ENCODE results near the gene SURF2. TPM values are rescaled to one million over a fixed set of nuclear protein-coding genes. Genes with fewer than 3 reads are reported as not detected.

The SURF2 gene
- total RNA-seq, 3 donors from 2014 or later: 8.7 to 15.0 (median 11.4) TPM

DNA sequence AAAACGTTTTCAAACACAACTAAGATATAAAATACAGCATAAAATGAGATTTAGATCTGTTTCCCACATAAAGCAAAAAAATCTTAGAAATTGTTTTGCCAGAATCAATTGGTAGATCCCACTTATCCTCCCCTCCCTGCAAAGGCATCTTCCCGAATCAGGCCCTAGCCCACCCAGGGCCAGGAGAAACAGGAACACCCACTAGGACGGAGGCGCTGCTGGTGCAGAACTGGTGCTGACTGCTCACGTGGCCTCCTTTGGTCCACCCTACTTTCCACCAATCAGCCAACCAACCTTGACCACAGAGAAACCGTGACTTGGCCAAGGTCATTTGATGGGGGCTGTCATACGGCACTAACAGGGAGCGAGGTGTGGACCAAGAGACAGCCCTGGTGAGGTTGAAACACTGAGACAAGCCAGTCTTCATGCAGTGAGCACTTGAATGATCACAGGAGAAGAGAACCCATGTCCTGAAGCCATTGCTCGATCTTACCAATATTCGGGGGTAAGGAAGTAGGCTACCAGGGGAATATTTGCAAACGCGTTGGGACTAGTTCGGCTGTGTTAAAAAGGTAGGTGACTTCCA, 5.2 kb downstream of the SURF2 start:
- Histone ChIP-seq H3K4me1 (ENCODE audit: low read depth) (peaks cover 10% of the 10 kb centered on the region), H3K9me3 (no peaks in the 10 kb centered on the region), H3K4me3 (no peak overlapping the region), H3K36me3 (ENCODE audit: low read depth) (peaks cover 18% of the 10 kb centered on the region)
- intact Hi-C loops (cut with DNase I, micrococcal nuclease): no loop called here
- no peak for ATAC-seq
- TF ChIP-seq, protein P1, sequence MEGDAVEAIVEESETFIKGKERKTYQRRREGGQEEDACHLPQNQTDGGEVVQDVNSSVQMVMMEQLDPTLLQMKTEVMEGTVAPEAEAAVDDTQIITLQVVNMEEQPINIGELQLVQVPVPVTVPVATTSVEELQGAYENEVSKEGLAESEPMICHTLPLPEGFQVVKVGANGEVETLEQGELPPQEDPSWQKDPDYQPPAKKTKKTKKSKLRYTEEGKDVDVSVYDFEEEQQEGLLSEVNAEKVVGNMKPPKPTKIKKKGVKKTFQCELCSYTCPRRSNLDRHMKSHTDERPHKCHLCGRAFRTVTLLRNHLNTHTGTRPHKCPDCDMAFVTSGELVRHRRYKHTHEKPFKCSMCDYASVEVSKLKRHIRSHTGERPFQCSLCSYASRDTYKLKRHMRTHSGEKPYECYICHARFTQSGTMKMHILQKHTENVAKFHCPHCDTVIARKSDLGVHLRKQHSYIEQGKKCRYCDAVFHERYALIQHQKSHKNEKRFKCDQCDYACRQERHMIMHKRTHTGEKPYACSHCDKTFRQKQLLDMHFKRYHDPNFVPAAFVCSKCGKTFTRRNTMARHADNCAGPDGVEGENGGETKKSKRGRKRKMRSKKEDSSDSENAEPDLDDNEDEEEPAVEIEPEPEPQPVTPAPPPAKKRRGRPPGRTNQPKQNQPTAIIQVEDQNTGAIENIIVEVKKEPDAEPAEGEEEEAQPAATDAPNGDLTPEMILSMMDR (IDR thresholded peaks at IDR 0.05): no peak
- DNase-seq: peak in 2 of 3 donors; percentile 6 to 22

DNA sequence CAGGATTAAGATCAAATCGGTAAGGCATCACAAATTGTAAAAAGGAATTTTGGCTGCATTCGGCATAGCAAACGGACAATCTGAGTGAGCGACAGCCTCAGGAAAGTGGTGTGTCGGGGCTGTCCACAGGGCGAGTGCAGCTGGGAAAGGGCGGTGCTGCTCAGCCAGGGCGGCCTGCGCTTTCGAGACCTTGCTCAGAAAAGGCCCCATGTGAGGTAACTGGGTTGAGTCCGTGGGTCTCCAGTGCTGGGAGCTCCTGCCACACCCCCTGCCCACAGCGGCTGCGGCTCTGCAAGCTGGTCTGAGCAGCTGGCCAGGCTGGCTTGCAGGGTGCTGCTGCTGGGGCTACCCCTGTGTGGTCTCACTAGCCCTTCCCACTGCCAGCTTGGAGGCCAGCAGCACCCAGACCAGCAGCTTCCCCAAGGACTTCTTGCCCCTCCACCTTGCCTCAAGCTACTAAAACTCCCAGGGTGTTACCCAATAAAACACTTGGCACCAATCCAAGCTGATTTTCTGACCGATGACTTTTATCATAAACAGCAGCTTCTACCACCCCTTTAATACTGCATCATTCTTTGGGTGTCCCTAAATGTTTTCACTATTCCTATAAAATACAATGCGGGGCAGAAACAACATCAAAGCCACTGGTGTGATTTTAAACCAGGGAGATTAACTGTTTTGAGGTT, 6.2 kb downstream of the SURF2 start:
- intact Hi-C loops (cut with DNase I, micrococcal nuclease): no loop called here
- H3K4me3 ChIP-seq: no peak overlapping the region

DNA sequence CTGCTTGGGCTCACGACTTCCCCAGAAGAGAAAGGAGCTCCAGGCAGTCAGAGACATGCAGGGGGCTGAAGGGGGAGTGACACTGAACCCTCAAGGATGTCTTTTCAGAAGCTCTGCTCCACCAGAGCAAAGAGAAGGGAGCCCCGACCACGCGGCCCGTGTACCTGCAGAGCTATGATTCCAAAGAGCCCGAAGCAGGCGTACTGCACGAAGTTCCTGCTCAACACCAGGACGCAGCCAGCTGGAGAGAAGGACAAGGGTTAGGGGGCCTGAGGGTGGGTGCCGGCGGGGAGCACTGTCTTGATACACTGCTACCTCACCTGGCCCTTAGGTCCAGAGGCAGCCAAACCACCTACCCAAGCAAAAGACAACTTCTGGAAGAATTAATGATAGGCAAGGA, 10.1 kb downstream of the SURF2 start:
- TF ChIP-seq, protein P1 (IDR thresholded peaks at IDR 0.05): no peak
- Histone ChIP-seq H3K9me3 (no peaks in the 10 kb centered on the region), H3K4me1 (ENCODE audit: low read depth) (peaks cover 30% of the 10 kb centered on the region), H3K36me3 (ENCODE audit: low read depth) (peaks cover 23% of the 10 kb centered on the region), H3K4me3 (no peak overlapping the region)
- ATAC-seq: no peak
- DNase-seq: peak in 1 of 3 donors; percentile 13
- intact Hi-C loops (cut with DNase I, micrococcal nuclease): no loop called here

More for the DNA sequence above, 6.2 kb downstream of the SURF2 start:
- TF ChIP-seq, protein P1 (IDR thresholded peaks at IDR 0.05): no peak
- peak in 1 of 3 donors; percentile 31 for DNase-seq
- H3K36me3 ChIP-seq (ENCODE audit: low read depth): peaks cover 18% of the 10 kb centered on the region
- no peak for ATAC-seq
- peaks cover 4% of the 10 kb centered on the region for H3K4me1 ChIP-seq (ENCODE audit: low read depth)
- H3K9me3 ChIP-seq: no peaks in the 10 kb centered on the region

DNA sequence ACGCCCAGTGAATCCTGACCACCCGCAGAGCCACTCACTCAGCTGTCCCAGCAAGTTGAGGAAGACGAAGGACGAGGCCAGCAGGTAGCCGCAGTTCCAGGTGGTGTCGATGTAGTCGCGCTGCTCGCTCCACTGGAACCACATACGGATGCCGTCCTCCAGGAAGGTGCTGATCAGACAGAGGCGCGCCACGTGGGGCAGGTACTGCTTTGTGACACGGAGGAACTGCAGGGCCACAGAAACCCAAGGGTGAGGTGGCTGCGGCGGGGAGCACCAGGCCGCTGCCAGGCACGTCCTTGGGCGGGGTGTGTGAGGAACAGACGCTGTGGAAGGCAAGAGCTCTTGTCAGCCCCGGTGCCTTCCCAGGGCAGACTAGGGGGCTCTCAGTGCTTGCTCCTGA, 10.9 kb downstream of the SURF2 start:
- DNase-seq (peak in 1 of 3 donors; percentile 27), ATAC-seq (no peak)
- Histone ChIP-seq H3K9me3 (no peaks in the 10 kb centered on the region), H3K36me3 (ENCODE audit: low read depth) (peaks cover 19% of the 10 kb centered on the region), H3K4me3 (no peak overlapping the region), H3K4me1 (ENCODE audit: low read depth) (peaks cover 38% of the 10 kb centered on the region)
- TF ChIP-seq, protein P1 (IDR thresholded peaks at IDR 0.05): no peak
- intact Hi-C loops (cut with DNase I, micrococcal nuclease): no loop called here

DNA sequence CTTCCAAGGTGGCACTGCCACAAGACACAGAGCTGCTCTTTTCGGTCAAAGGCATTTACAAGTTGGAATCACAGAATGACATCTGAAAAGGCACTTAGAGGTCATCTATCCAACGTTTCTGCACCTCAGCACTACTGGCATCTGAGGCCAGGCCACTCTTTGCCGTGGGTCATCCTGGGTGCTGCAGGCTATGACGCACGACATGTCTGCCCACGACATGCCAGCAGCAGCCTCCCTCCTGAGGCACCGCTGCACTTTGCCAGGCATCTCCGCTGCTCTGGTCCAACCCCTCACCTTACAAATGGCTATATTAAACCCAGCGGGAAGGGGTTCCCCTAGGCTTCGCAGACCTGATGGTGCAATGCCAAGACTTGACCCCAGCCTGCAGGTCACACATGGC, 11.4 kb downstream of the SURF2 start:
- H3K4me1 ChIP-seq (ENCODE audit: low read depth): peaks cover 40% of the 10 kb centered on the region
- no peak overlapping the region for H3K4me3 ChIP-seq
- intact Hi-C loops (cut with DNase I, micrococcal nuclease): no loop called here
- ATAC-seq (no peak), DNase-seq (no peak)
- peaks cover 16% of the 10 kb centered on the region for H3K36me3 ChIP-seq (ENCODE audit: low read depth)
- TF ChIP-seq, protein P1 (IDR thresholded peaks at IDR 0.05): no peak
- no peaks in the 10 kb centered on the region for H3K9me3 ChIP-seq
